ENCODE data around the gene SRPRA.
"Not testable (repeated sequence)": the region's sequence is repeated elsewhere in the genome, so short reads cannot be mapped to it uniquely, and the experiment has no call there.

Gene SRPRA

GRCh38 chr11:126282736-126283591 is 14.3 kb upstream of the SRPRA start, which contains the start of gene TIRAP:
TIRAP (plus strand) TSS chr11:126283093; CDS start chr11:126290895, 7,802 bp downstream.
- DNase-seq, result peak; percentile 38

GRCh38 chr11:126282361-126282735 is 13.7 kb upstream of the SRPRA start:
- DNase-seq, result no peak

GRCh38 chr11:126281666-126282175 is 13.0 kb upstream of the SRPRA start:
- DNase-seq, result no peak

- DNase-seq, result no peak
These were observed 12.6 kb upstream of the SRPRA start for GRCh38 chr11:126281245-126281644.

- no peak for DNase-seq
These were observed 11.9 kb upstream of the SRPRA start for GRCh38 chr11:126280595-126280994.

- no peak for DNase-seq
These were observed 10.5 kb upstream of the SRPRA start for GRCh38 chr11:126279191-126279590.

GRCh38 chr11:126277780-126278179 is 9.1 kb upstream of the SRPRA start:
- no peak for DNase-seq

GRCh38 chr11:126277322-126277721 is 8.6 kb upstream of the SRPRA start:
- no peak for DNase-seq

- no peak for DNase-seq
These were observed 361 bp downstream of the SRPRA start for GRCh38 chr11:126268361-126268707.

GRCh38 chr11:126267650-126268049 is 1.0 kb downstream of the SRPRA start:
- no peak for DNase-seq

GRCh38 chr11:126265811-126266210 is 2.9 kb downstream of the SRPRA start:
- no peak for DNase-seq

GRCh38 chr11:126263489-126263888 is 5.2 kb downstream of the SRPRA start:
- no peak for DNase-seq

GRCh38 chr11:126262216-126262615 is 6.5 kb downstream of the SRPRA start:
- no peak for DNase-seq

GRCh38 chr11:126257764-126258163 is 10.9 kb downstream of the SRPRA start:
- DNase-seq, result no peak

- no peak for DNase-seq
These were observed 11.6 kb downstream of the SRPRA start for GRCh38 chr11:126257144-126257543.

- no peak for DNase-seq
These were observed 12.5 kb downstream of the SRPRA start for GRCh38 chr11:126256216-126256615.

GRCh38 chr11:126255507-126255906 is 13.2 kb downstream of the SRPRA start:
- not testable (repeated sequence) for DNase-seq

GRCh38 chr11:126254819-126255218 is 13.9 kb downstream of the SRPRA start:
- DNase-seq, result no peak

- DNase-seq, result no peak
These were observed 15.4 kb downstream of the SRPRA start for GRCh38 chr11:126253265-126253664.

- DNase-seq, result no peak
These were observed 22.1 kb downstream of the SRPRA start for GRCh38 chr11:126246636-126247035.

GRCh38 chr11:126233391-126233790 is 35.3 kb downstream of the SRPRA start:
- DNase-seq, result no peak

GRCh38 chr11:126232683-126233082 is 36.0 kb downstream of the SRPRA start:
- DNase-seq, result no peak

GRCh38 chr11:126231725-126232459 is 36.8 kb downstream of the SRPRA start:
- no peak for DNase-seq
